AG04449 (cell line): Measurements from ENCODE around the gene CD40LG.

ENCODE experiments used
- CTCF ChIA-PET: fragments of 350-600 bp; formaldehyde crosslinking; extraction: SDS; loops from one replicate; lab custom pipeline; 2021; ENCODE audit warnings: antibody characterized with exemption; lab: Yijun Ruan, JAX
- POLR2A ChIA-PET: fragments of 400-600, 350-600 bp; formaldehyde crosslinking; extraction: SDS; loops from one replicate; lab custom pipeline; 2020; ENCODE audit warnings: antibody characterized with exemption, inconsistent platforms; lab: Yijun Ruan, JAX
- DNase-seq: peaks from one replicate; pipeline ENCODE4 v3.0.0-alpha.2; 2010; ENCODE audit warnings: low read depth, low spot score
- H3K4me3 ChIP-seq: 2 replicates; pipeline ENCODE4 v1.5.1; 2011; ENCODE audit warnings: low read depth, mild to moderate bottlenecking, control low read depth, low read length
- CTCF ChIP-seq: IDR thresholded peaks from one replicate; pipeline ENCODE4 v1.5.1; 2011; ENCODE audit warnings: mild to moderate bottlenecking, moderate library complexity, low read length, control low read depth, inconsistent platforms; ENCODE audit not compliant: insufficient read depth; ENCODE audit errors: missing control alignments

The CD40LG gene

GRCh38 chrX:136619899-136620505, 28.0 kb upstream of the CD40LG start:
- POLR2A ChIA-PET: no interaction called here
- CTCF ChIA-PET: no interaction called here
- DNase-seq: no peak
- TF ChIP-seq CTCF: no peak
- no peak overlapping the region for H3K4me3 ChIP-seq

GRCh38 chrX:136620780-136621179, 27.2 kb upstream of the CD40LG start:
- ChIA-PET POLR2A (no interaction called here), CTCF (no interaction called here)
- no peak overlapping the region for H3K4me3 ChIP-seq
- DNase-seq: no peak
- TF ChIP-seq CTCF: no peak

- POLR2A ChIA-PET: no interaction called here
- CTCF ChIA-PET: no interaction called here
- TF ChIP-seq CTCF: no peak
- no peak overlapping the region for H3K4me3 ChIP-seq
- DNase-seq: no peak
Measured at GRCh38 chrX:136622568-136622967, 25.4 kb upstream of the CD40LG start.

GRCh38 chrX:136623396-136623795, 24.6 kb upstream of the CD40LG start:
- ChIA-PET POLR2A (no interaction called here), CTCF (no interaction called here)
- H3K4me3 ChIP-seq: no peak overlapping the region
- DNase-seq: no peak
- no peak for TF ChIP-seq CTCF

- TF ChIP-seq CTCF: no peak
- POLR2A ChIA-PET: no interaction called here
- DNase-seq: no peak
- CTCF ChIA-PET: no interaction called here
- H3K4me3 ChIP-seq: no peak overlapping the region
Measured at GRCh38 chrX:136625246-136625645, 22.7 kb upstream of the CD40LG start.

GRCh38 chrX:136626237-136626636, 21.7 kb upstream of the CD40LG start:
- POLR2A ChIA-PET: no interaction called here
- TF ChIP-seq CTCF: no peak
- CTCF ChIA-PET: no interaction called here

More at GRCh38 chrX:136626237-136626636, 21.7 kb upstream of the CD40LG start:
- no peak overlapping the region for H3K4me3 ChIP-seq
- DNase-seq: no peak
